Keratinocyte (primary cell): ENCODE data around the gene XKR8. TPM values are rescaled to one million over a fixed set of nuclear protein-coding genes. Genes with fewer than 3 reads are reported as not detected.

Source experiments
- DNase-seq: peaks from one replicate; pipeline ENCODE4 v3.0.0-alpha.2; 2011; ENCODE audit warnings: low read depth, missing footprints, low spot score
- FAIRE-seq: peaks from 2 replicates; lab custom pipeline; 2011; peaks lifted over from hg19 to GRCh38; lab: Jason Lieb, UNC
- H2AFZ ChIP-seq: 2 replicates; pipeline ENCODE4 v1.6.0; 2012; ENCODE audit warnings: low read length, control low read depth, inconsistent platforms; ENCODE audit not compliant: control insufficient read depth
- H3K27ac ChIP-seq: 2 replicates; pipeline ENCODE4 v1.5.1; 2011; ENCODE audit warnings: low read length; ENCODE audit not compliant: control insufficient read depth, insufficient read depth
- H3K27me3 ChIP-seq: 3 replicates; pipeline ENCODE4 v1.6.0; 2011; ENCODE audit warnings: low read length; ENCODE audit not compliant: control insufficient read depth, insufficient read depth; ENCODE audit errors: extremely low read depth
- H3K36me3 ChIP-seq, 2 experiments: 2 replicates in 1 of 2; 3 replicates in 1 of 2; pipeline ENCODE4 v1.5.1; 2011; ENCODE audit warnings: low read length in 2 of 2, mild to moderate bottlenecking in 1 of 2; ENCODE audit not compliant: control insufficient read depth in 2 of 2, insufficient read depth in 2 of 2; ENCODE audit errors: extremely low read depth in 1 of 2
- H3K4me1 ChIP-seq: 3 replicates; pipeline ENCODE4 v1.5.1; 2011; ENCODE audit warnings: low read length; ENCODE audit not compliant: control insufficient read depth, insufficient read depth; ENCODE audit errors: extremely low read depth
- H3K4me2 ChIP-seq: 3 replicates; pipeline ENCODE4 v1.6.0; 2011; ENCODE audit warnings: low read depth, low read length; ENCODE audit not compliant: control insufficient read depth, insufficient read depth; ENCODE audit errors: extremely low read depth
- H3K4me3 ChIP-seq, 3 experiments: fragments of 200-600 bp in 1 of 3; sonication (generic) in 1 of 3; 2 replicates in 2 of 3; 3 replicates in 1 of 3; pipeline ENCODE4 v1.5.1; 2011 to 2016; ENCODE audit warnings: low read length in 3 of 3, mild to moderate bottlenecking in 3 of 3, control low read depth in 2 of 3, inconsistent platforms in 1 of 3, low read depth in 1 of 3, mixed read lengths in 1 of 3, mixed run types in 1 of 3, moderate library complexity in 1 of 3; ENCODE audit not compliant: control insufficient read depth in 2 of 3, insufficient read depth in 2 of 3; ENCODE audit errors: extremely low read depth in 1 of 3
- H3K79me2 ChIP-seq: 2 replicates; pipeline ENCODE4 v1.6.0; 2012; ENCODE audit warnings: low read length; ENCODE audit not compliant: control insufficient read depth, insufficient read depth
- H3K9ac ChIP-seq: 3 replicates; pipeline ENCODE4 v1.6.0; 2011; ENCODE audit warnings: low read length; ENCODE audit not compliant: control insufficient read depth, insufficient read depth; ENCODE audit errors: extremely low read depth
- H3K9me1 ChIP-seq: 3 replicates; pipeline ENCODE4 v1.6.0; 2011; ENCODE audit warnings: low read length; ENCODE audit not compliant: control insufficient read depth, insufficient read depth; ENCODE audit errors: extremely low read depth
- H3K9me3 ChIP-seq: 2 replicates; pipeline ENCODE4 v1.5.1; 2012; ENCODE audit warnings: low read depth, low read length; ENCODE audit not compliant: control insufficient read depth
- H4K20me1 ChIP-seq: 3 replicates; pipeline ENCODE4 v1.6.0; 2011; ENCODE audit warnings: low read length; ENCODE audit not compliant: control insufficient read depth, insufficient read depth; ENCODE audit errors: extremely low read depth
- EZH2 ChIP-seq: IDR thresholded peaks from one replicate; pipeline ENCODE4 v1.6.1; 2012; ENCODE audit warnings: inconsistent platforms, mild to moderate bottlenecking, low read length, moderate library complexity
- dilution Hi-C: fragments of 300-500 bp; cut with MboI; formaldehyde crosslinking; loops from one replicate; pipeline ENCODE4 v1.7.0; 2020; ENCODE audit warnings: low sequenced_read_pairs; ENCODE audit not compliant: extremely low pct_ligation_motif_present
- polyA plus RNA-seq, 5 experiments: library from polyadenylated mRNA; depleted of rRNA in 3 of 5; stranded (reverse) in 3 of 5; stranded (forward) in 1 of 5; unstranded in 1 of 5; fragments of >200 nt; gene quantifications; 1 replicate in 1 of 5; 2 replicates in 3 of 5; 3 replicates in 1 of 5; pipeline versions ENCODE4 v1.2.1 to v1.2.3, GENCODE V29; 2011 to 2012; ENCODE audit warnings: missing spikeins in 2 of 5, low read depth in 1 of 5, low replicate concordance in 1 of 5
- TF ChIP-seq, protein P1 (sequence below), 3 experiments: IDR thresholded peaks in 1 of 3; conservative IDR thresholded peaks in 1 of 3; optimal IDR thresholded peaks in 1 of 3; 2 replicates in 2 of 3; 3 replicates in 1 of 3; pipeline versions ENCODE3 to v1.5.1; 2011; ENCODE audit warnings: low read length in 3 of 3, mild to moderate bottlenecking in 3 of 3, moderate library complexity in 2 of 3, control low read depth in 1 of 3, inconsistent platforms in 1 of 3; ENCODE audit not compliant: insufficient read depth in 2 of 3; ENCODE audit errors: extremely low read depth in 1 of 3

XKR8 gene
- polyA plus RNA-seq, 1 donor (not counting 4 experiments of a cell fraction or from before 2014, with no cell fraction given): 3.2 TPM

DNA sequence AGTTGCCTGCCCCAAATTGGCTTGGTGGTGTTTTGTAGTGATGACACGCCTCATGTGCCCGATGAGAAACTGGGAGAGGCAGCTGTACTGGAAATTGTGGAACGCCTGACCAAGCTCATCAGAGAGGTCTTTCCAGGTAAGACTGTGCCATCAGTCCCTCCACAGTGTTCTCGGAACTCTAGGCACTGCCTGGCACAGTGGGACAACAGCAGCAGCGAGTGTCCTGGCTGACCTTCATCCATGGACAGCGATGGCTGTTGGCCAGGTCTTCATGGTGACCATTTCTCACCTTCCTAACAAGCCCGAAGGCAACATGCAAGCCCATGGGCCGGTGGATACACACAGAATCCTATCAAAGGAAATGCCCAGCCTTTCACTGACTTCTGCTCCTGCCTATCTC lies 10.7 kb upstream of the XKR8 start:
- dilution Hi-C loops: no loop called here
- no peak for TF ChIP-seq EZH2
- TF ChIP-seq, protein P1, sequence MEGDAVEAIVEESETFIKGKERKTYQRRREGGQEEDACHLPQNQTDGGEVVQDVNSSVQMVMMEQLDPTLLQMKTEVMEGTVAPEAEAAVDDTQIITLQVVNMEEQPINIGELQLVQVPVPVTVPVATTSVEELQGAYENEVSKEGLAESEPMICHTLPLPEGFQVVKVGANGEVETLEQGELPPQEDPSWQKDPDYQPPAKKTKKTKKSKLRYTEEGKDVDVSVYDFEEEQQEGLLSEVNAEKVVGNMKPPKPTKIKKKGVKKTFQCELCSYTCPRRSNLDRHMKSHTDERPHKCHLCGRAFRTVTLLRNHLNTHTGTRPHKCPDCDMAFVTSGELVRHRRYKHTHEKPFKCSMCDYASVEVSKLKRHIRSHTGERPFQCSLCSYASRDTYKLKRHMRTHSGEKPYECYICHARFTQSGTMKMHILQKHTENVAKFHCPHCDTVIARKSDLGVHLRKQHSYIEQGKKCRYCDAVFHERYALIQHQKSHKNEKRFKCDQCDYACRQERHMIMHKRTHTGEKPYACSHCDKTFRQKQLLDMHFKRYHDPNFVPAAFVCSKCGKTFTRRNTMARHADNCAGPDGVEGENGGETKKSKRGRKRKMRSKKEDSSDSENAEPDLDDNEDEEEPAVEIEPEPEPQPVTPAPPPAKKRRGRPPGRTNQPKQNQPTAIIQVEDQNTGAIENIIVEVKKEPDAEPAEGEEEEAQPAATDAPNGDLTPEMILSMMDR (optimal IDR thresholded peaks at IDR 0.05 in 1 of 3, IDR thresholded peaks at IDR 0.05 in 1 of 3, conservative IDR thresholded peaks at IDR 0.05 in 1 of 3; ENCODE audit: extremely low read depth in 1 of 3, insufficient read depth in 2 of 3, low read length in 3 of 3): no peak
- Histone ChIP-seq H3K79me2 (no peaks in the 10 kb centered on the region), H3K4me3 (no peak overlapping the region), H3K9me1 (no peaks in the 10 kb centered on the region), H3K27ac (no peak overlapping the region), H4K20me1 (no peaks in the 10 kb centered on the region), H3K9me3 (no peaks in the 10 kb centered on the region), H2AFZ (no peak overlapping the region), H3K4me1 (no peaks in the 10 kb centered on the region), H3K27me3 (peaks cover 14% of the 10 kb centered on the region), H3K36me3 (no peaks in the 10 kb centered on the region), H3K9ac (no peak overlapping the region), H3K4me2 (no peak overlapping the region)
- FAIRE-seq (no peak), DNase-seq (no peak)

DNA sequence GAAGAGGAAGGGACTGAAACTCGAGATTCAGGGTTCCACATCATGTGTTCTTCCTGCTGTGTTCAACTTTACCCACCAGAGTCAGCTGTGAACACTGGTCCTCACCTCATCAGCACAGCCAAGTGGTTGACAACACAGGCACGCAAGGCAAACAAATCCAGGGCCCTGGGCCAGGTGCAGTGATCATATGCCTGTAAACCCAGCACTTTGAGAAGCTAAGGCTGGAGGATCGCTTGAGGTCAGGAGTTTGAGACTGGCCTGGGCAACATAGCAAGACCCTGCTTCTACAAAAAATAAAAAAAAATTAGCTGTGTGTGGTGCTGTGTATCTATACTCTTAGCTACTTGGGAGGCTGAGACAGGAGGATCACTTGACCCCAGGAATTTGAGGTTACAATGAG lies 8.4 kb upstream of the XKR8 start:
- no peak overlapping the region for H3K27ac ChIP-seq
- no peak overlapping the region for H2AFZ ChIP-seq
- no peak for TF ChIP-seq EZH2
- TF ChIP-seq, protein P1 (optimal IDR thresholded peaks at IDR 0.05 in 1 of 3, IDR thresholded peaks at IDR 0.05 in 1 of 3, conservative IDR thresholded peaks at IDR 0.05 in 1 of 3; ENCODE audit: extremely low read depth in 1 of 3, insufficient read depth in 2 of 3, low read length in 3 of 3): no peak
- DNase-seq: no peak
- H3K4me1 ChIP-seq: no peaks in the 10 kb centered on the region
- no peak overlapping the region for H3K4me3 ChIP-seq
- H3K9me1 ChIP-seq: no peaks in the 10 kb centered on the region
- dilution Hi-C loops: no loop called here
- H3K36me3 ChIP-seq: no peaks in the 10 kb centered on the region
- H3K9ac ChIP-seq: no peak overlapping the region
- no peaks in the 10 kb centered on the region for H3K79me2 ChIP-seq
- H4K20me1 ChIP-seq: no peaks in the 10 kb centered on the region
- peaks cover 15% of the 10 kb centered on the region for H3K27me3 ChIP-seq
- no peak overlapping the region for H3K4me2 ChIP-seq
- H3K9me3 ChIP-seq: no peaks in the 10 kb centered on the region
- FAIRE-seq: no peak
